HG03025 (cell line): ENCODE data around the gene PROK1.
"Not testable (repeated sequence)": the region's sequence is repeated elsewhere in the genome, so short reads cannot be mapped to it uniquely, and the experiment has no call there.

Experiments used
- ATAC-seq: cut with Tn5 transposase; IDR thresholded peaks from one replicate; pipeline ENCODE4 v1.9.1; 2021; ENCODE audit warnings: mild to moderate bottlenecking, moderate library complexity; ENCODE audit not compliant: unreplicated experiment, low FRiP score

PROK1 gene

DNA sequence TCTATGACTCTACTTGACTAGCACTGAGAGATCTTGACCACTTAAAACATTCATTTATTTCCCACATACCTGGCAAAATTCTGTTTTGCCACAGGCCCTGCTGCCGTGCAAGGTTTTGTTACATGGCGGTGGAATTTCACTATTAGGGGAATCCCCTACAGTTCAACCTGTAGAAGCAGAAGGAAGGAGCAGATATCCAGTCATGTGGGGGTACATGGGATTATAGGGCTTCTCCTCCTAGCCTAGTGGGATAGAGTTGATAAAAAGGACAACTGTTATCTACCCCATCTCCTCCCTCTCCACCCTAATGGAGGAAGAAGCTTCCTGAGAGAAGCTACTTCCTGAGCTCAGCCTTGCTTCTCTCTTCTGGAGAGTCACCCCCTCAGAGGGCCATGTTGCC lies 17.7 kb upstream of the PROK1 start:
- ATAC-seq = no peak

DNA sequence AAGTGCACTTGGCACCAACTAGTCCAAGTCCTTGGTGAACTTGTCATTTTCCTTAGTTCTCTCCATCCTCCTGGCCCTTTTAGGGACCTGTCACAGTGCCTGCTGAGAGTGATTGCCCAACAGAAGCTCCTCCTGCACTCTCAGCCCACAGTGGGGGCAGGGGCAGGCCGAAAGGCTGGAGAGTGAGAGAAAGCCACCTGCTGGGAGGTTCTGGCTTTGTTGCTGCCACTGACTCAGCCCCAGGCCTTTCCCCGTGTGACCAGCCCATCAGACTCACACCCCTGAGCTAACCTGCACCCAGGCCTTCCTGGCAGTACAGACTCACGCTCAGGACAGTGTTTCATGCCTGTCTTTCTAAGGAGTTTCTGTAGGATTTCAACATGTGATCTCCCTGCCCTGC lies 17.1 kb upstream of the PROK1 start:
- no peak for ATAC-seq

DNA sequence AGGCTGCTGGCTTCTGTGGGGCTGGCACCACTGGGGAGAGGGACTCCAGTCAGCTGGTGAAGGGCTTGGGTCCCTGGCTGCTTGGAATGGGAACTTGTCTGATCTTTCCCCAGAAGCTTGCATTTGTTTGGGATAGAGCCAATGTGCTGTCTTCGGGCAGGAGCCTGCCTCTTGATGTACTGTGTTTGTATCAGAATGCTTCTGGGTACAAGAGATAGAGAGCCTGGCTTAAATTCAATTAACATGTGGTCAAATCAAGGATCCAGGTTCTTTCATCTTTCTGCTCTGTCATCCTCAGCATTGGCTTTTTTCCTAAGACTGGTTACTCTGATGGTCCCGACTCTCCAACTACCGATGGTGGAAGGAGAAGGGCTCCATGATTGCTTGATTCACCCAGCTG lies 16.0 kb upstream of the PROK1 start:
- ATAC-seq = no peak

- no peak for ATAC-seq
Observed at GRCh38 chr1:110436635-110437034, 14.3 kb upstream of the PROK1 start.

DNA sequence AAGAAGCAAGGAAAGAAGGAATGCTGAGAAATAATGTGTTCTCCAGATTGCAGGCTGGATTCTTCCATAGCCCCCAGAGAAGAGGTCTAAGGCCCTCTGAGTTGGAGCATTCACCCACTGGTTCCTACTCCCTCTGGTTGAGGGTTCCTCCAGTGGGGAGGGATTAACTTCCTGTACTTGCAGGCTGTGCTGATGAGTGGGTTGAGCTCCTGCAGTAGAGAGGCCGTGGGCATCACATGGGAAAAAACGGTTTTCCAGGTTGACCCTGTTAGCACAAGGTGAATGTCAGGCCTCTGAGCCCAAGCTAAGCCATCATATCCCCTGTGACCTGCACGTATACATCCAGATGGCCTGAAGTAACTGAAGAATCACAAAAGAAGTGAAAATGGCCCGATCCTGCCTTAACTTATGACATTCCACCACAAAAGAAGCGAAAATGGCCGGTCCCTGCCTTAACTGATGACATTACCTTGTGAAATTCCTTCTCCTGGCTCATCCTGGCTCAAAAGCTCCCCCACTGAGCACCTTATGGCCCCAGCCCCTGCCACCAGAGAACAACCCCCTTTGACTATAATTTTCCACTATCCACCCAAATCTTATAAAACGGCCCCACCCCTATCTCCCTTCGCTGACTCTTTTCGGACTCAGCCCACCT lies 13.2 kb upstream of the PROK1 start:
- not testable (repeated sequence) for ATAC-seq

DNA sequence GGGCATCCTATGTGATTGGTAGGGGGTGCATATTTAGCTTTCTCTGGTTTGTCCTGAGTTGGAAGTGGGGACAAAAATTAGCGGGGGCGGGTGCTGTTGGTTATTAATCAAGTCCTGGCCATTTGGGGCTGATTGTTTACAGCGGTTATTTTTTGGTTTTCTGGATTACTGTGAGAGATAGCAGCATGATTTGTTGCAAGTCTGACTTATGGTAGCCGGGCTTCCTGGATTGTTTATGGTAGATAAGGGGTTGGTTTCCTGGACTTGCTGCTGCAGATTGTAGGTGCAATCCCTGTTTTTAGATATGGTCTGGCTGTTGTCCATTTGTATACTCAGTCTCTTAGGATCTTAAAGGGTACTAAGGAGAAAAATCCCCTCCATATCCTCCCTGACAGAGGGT lies 12.1 kb upstream of the PROK1 start:
- no peak for ATAC-seq

GRCh38 chr1:110439873-110440272 lies 11.1 kb upstream of the PROK1 start:
- not testable (repeated sequence) for ATAC-seq

GRCh38 chr1:110440877-110441276 lies 10.1 kb upstream of the PROK1 start:
- no peak for ATAC-seq

DNA sequence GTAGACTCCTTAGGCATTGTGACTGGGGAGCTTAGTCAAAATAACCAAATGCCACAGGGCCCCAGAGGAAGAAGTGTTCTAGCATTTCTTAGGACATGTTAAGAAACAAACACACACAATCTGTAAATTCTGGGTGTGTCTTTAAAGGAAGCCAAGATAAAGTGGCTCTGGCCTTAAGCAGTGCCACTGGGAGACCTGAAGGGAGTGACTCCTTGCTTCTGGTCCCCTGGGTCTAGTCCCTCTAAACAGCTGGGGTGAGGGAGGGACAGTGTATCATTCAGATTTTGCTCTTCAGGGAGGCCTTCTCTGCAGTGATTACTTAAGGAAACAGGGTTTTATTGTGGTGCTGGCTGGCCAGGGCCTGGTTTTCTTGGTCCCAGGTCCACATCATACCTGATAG lies 9.1 kb upstream of the PROK1 start:
- no peak for ATAC-seq

DNA sequence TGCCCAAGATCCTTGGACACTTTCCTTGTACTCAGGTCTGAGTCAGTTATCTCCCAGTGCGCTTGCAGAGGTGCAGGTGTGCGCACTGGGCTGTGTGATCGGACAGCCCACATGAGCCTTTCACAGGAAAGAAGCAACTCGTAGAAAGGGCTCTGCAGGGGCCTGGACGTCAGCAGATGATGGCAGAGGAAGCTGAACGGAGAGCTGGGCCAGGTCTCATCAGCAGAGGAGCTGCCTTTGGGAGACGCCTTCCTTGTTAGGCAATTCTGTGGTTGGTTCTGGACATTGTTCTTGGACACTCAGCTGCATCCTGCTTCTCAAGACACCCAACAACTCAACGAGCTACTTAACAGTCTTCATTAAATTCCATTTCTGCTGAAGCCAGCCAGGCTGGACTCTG lies 7.5 kb upstream of the PROK1 start:
- no peak for ATAC-seq

DNA sequence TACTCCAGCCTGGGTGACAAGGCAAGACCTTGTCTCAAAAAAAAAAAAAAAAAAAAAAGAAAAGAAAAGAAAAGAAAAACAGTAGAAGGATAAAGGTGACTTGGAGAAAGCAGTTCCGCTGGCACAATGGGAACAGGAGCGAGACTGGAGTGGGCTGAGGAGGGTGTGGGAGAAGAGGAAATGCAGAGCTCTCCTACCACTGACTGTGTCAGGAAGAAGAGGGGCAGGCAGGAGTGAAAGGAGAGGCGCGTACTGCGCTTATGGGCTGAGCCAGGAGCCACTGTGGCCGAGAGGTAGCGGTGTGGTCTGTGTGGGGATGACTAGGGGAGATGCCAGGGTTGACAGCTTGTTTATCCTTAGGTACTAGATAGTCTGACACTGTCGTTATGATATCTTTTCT lies 6.4 kb upstream of the PROK1 start:
- no peak for ATAC-seq

- ATAC-seq = no peak
Observed at GRCh38 chr1:110449661-110450651, 993 bp upstream of the PROK1 start.

GRCh38 chr1:110452330-110452729 lies 1.4 kb downstream of the PROK1 start:
- ATAC-seq = no peak

DNA sequence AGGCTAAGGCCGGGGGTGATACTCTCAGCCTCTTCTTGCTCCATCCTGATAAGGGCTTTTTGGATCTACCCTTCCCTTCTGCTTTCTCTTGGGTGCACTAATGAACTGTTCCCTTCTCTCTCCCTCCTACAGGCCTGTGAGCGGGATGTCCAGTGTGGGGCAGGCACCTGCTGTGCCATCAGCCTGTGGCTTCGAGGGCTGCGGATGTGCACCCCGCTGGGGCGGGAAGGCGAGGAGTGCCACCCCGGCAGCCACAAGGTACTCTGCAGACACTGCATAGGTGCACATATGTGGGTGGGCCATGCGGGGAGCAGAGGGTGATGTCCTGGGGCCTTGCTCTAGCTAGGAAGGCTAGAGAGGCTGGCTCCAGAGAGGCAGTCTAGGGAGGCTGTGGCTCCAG lies 2.9 kb downstream of the PROK1 start:
- ATAC-seq = no peak

DNA sequence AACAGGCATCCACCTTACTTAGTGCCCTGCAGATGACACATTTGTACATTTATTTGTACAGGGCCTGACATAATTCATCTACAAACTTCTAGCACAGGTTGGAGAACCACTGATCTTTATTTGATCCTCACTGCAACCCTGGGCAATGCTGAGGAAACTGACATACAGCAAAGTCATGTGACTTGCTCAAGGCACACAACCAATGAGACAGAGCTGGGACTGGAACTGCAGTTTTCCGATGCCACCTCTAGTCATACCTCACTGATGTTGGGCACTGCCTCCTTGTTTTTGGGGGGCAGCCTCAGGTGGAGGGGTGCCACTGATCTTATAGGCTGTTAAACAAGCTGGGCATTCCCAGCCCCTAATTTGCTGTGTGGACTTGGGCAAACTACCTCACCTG lies 3.4 kb downstream of the PROK1 start:
- no peak for ATAC-seq

- no peak for ATAC-seq
Observed at GRCh38 chr1:110455151-110455550, 4.2 kb downstream of the PROK1 start.

DNA sequence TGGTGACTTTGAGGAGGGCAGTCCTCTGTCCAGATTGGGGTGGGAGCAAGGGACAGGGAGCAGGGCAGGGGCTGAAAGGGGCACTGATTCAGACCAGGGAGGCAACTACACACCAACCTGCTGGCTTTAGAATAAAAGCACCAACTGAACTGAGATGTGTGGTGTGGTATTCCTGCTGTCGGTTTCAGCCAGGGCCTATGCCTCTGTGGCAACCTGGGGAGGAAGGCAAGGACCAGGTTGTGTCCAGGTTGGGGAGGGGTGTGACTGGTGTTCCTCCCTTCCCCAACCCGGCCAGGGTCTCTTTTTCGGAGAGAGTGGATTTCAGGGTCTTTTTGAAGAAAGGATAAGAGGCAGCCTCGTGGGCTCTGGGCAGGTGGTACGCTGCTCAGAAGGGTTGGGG lies 6.3 kb downstream of the PROK1 start:
- no peak for ATAC-seq

GRCh38 chr1:110460253-110461220 lies 9.6 kb downstream of the PROK1 start:
- ATAC-seq = no peak

DNA sequence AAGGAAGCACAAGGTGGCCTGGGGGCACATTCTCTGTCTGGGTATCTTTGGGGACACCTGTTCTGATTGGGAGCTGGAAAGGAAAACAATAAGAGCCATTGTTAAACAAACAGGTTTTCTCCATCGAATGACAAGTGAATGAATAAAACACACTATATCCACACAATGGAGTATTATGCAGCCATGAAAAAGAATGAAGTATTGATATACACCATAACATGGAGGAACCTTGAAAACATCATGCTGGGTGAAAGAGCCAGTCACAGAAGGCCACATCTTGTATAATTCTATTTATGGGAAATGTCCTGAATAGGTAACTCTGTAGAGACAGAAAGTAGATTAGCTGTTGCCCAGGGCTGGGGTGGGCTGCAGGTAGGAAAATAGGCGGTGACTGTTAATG lies 11.1 kb downstream of the PROK1 start:
- no peak for ATAC-seq

- ATAC-seq = no peak
Observed at GRCh38 chr1:110462964-110463363, 12.0 kb downstream of the PROK1 start.

DNA sequence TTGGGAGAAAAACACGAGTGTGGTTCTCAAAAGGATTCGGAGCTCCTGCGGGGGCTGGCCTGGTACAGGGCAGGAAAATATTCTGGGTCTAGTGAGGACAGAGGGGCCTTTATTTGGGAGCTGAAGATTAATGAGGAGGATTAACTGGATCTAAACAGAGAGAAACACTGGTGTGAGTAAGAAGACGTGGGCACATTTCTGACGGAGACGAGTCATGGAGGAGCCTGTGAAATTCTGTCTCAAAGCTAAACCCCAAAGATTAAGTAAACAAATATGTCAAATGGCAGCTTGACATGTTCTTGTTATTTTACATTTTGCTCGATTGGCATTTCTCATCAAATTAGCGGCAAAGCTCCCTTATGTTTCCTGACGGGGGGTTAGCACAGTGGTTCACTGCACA lies 12.8 kb downstream of the PROK1 start:
- no peak for ATAC-seq
